Hypothalamus (tissue), 51 donors: ENCODE results near the gene SPECC1.
"Not testable (repeated sequence)": the region's sequence is repeated elsewhere in the genome, so short reads cannot be mapped to it uniquely, and the experiment has no call there.

Experiments
- DNase-seq, 51 donors: peaks; one replicate each; lab custom pipeline; 2025; lab: John Stamatoyannopoulos, UW

The SPECC1 gene

DNA sequence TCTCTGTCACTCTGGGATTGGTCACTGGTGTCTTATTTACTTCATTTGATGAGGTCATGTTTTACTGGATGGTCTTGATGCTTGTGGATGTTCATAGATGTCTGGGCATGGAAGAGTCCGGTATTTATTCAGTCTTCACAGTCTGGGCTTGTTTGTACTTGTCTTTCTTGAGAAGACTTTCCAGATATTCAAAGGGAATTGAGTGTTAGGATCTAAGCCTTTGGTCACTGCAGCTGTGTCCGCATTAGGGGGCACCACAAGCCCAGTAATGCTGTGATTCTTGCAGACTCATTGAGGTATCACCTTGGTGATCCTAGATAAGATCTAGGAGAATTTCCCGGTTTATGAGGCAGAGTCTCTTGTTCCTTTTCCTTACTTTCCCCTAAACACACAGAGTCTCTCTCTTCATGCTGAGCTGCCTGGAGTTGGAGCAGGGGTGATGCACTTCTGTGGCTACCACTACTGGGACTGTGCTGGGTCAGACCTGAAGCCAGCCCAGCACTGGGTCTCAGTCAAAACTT, 214.7 kb downstream of the SPECC1 start:
- peak in 1 of 51 donors; percentile 20 for DNase-seq

DNA sequence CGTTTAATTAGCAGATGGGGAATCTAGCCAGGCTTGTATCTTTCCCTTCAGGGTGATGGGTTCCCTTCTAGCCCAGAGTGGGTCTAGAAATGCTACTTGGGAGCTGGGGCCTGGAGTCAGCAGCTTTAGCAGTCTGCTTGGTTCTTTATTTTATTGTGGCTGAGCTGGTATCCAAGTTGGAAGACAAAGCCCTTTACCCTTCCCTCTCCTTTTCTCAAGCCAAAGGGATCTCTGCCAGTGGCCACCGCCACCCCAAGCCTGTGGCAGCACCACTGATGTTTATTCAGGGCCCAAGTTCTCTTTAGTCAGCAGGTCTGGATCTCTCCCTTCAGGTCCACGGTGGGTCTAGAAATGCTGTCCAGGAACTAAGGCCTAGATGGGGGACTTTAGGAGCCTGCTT, 215.2 kb downstream of the SPECC1 start:
- peak in 4 of 51 donors; percentile 29 to 49 (median 39) for DNase-seq

DNA sequence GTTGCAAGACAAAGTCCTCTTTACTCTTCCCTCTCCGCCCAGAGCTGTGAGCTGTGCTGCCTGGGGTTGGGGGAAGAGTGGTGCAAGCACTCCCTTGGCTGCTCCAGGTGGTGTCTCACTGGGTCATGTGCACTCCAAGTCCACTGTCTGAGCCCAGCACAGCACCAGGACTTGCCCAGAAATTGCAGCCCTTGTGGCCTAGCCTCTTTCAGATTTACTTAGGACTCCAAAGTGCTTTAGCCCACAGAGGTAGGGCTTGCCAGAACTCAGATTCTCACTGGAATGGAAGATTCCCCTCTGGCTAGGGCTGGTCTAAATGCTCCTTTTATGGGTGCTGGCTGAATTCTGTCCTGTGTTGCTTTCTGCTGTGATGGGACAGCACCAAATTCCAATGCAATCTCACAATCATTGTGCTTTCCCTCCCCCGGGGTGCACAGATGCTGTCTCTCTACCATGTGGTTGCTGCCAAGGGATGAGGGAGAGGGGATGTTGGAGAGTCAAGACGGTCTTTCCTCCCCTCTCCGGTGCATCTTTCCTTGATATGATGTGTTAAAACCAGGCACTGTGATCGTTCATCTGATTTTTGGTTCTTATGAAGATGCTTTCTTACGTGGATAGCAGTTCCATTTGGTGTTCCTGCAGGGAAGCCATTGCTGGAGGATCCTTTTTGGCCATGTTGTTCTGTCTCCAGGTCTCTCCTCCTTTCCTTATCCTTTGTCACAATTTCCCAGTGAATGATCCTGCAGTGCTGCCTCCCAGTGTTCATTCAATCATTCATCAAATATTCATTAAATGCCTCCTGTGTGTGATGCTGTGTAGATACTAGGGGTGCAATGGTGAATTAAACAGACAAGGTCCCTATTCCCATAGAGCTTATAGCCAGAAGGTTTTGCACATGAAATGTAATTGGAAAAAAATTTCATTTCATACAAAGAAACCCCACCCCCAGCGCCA, 216.3 kb downstream of the SPECC1 start:
- peak in 13 of 51 donors; percentile 20 to 69 (median 42) for DNase-seq

DNA sequence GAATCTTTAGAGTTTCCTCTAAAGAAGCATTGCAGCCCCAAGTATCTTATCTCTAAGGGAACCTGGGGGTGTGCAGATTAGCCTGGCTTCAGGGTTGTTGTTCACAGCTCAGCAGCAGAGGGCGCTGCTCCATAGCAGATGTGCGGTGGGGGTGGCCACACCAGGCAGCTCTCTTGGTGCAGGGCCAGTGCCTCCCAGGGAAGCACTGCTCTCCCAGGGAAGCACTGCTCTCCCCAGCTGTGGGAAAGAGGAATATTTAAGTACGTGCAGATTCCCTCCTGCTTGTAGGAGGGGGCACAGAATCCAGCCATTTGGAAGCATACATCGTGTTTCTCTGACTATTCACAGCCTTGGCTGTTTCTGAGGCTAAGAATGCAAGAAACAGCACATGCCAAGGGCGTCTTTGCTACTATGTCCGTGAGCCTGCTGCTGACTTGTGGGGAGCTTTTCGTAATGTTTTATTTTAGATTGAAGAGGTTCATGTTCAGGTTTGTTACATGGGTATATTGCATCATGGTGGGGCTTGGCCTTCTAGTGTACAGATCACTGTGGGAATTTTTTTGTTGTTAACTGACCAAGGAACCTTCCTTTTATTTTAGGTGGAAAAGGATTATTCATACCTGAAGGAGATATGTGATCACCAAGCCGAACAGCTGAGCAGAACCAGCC, 217.8 kb downstream of the SPECC1 start:
- peak in 49 of 51 donors; percentile 22 to 91 (median 76) for DNase-seq

DNA sequence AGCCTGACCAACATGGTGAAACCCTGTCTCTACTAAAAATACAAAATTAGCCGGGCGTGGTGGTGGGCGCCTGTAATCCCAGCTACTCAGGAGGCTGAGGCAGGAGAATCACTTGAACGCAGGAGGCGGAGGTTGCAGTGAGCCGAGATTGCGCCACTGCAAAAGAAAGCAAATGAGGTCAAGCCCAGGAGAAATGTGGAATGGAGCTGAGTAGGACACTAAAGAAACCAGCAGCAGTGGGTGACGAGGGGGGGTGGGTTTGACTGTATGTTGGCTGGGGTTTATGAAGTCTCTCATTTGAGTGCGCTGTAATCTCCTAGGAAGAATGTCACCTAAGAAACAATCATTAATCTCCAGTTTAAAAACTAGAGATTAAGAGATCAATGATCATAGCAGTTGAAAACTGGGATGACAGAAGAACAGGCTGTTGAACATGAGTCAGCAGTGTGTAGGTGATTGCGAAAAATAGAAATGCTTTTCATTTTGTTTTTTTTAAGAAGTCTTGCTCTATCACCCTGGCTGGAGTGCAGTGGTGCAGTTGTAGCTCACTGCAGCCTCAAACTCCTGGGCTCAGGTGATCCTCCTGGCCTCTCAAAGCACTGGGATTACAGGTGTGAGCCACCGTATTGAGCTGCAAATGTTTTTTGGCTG, 218.7 kb downstream of the SPECC1 start:
- DNase-seq = not testable (repeated sequence)

DNA sequence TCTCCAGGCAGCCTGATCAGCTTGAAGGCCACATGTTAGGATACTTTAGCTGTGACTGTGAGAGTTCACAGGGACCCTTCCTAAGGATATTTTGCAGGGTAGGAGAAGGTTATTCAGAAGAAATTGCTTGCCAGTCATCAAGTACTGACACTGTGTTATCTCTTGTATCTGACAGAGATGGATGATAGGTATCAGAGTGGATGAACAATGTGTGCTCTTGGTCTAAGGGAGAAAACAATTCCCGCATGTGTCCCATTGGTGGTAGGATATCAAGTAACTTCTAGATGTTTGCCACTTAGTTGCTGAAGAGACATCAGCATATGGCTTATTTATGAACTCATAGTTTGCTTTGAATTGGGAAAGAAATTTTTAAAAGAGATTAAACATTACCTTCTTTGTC, 219.3 kb downstream of the SPECC1 start:
- DNase-seq = no peak

DNA sequence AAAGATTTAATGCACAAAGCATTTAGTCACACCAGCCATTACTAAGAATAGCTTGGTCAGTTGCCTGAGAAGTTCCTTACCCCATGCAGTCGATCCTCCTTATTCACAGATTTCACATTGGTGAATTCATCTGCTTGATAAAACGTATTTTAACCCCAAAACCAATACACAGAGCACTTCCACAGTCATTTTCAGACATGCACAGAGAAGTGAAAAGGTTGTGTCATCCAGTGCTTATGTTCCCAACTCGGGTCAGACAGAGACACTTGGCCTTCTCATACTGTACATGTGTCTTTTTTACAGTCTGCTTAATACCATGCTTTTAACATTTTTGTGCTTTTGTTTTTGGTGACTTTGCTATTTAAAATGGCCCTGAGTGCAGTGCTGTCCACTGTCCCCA, 219.7 kb downstream of the SPECC1 start:
- no peak for DNase-seq

DNA sequence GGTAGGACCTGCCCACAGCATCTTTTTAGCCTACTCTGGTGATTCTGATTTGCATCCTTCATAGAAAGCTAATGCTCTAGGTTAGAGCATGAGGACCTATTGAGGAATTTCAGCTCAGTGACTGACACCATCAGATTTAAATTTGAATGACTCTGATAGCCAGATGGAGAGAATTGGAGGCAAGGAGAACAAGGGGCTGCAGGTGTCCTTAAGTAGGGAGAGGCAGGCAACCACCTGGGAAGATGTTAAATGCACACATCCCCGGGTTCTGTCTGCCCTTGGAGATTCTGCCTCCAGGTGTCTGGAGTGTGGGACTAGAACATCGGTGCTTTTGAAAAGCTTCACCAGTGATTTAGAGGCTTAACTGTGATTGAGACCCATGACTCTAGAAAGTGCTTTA, 221.8 kb downstream of the SPECC1 start:
- no peak for DNase-seq

DNA sequence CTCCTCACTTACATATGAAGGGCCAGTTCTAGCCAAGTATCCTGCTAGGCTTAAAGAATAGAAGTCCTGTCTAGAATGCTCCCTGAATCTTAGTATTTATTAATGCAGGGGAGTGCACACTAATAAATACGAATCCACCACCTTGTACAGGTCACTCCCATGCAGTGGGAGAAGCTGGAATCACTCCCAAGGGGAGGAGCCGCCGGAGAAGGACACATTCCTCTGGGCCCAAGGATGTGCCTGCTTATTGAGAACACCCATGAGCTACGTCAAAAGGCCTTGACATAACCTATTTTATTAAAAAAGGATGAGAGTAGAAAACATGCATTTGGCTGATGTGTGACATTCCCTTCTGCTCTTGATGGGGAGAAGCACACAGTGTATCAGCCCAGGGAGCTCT, 223.5 kb downstream of the SPECC1 start:
- no peak for DNase-seq

DNA sequence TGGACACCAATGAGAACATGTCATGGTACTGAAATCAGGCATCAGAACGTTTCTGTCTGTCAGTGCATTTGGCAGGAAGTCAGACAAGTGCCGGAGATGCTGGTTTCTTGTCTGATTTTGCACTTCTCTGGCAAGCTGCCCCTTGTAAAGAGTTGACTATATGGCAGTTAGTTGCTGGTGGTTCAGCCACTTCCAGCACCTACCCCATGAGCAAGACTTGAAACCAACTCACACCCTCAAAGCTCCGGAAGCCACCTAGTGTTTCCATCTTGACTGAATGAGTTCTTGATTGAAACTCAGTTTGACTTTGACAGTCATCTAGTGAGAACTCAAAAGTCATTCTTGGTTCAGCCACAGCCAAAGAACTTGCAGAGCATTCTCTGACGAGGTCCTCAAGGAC, 225.1 kb downstream of the SPECC1 start:
- DNase-seq = no peak

DNA sequence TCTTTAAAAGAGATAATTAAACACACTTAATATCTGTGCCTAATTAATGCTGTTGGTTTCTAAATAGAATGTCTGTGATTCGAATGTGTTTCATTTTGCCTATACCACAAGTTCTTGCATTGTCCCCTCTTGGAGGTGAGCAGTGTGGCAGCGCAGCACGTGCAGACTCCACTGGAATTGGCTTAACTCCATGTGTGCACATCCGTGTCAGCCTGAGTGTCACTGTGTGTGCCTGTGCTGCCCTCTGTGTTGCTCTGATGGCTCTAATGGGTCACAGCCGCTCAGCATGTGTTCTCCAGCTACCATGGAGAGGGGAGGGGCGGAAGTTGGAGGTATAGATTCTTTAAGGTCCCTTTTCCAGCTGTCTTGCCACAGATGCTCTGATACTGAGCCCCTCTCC, 226.6 kb downstream of the SPECC1 start:
- DNase-seq = peak in 20 of 51 donors; percentile 16 to 71 (median 43)

DNA sequence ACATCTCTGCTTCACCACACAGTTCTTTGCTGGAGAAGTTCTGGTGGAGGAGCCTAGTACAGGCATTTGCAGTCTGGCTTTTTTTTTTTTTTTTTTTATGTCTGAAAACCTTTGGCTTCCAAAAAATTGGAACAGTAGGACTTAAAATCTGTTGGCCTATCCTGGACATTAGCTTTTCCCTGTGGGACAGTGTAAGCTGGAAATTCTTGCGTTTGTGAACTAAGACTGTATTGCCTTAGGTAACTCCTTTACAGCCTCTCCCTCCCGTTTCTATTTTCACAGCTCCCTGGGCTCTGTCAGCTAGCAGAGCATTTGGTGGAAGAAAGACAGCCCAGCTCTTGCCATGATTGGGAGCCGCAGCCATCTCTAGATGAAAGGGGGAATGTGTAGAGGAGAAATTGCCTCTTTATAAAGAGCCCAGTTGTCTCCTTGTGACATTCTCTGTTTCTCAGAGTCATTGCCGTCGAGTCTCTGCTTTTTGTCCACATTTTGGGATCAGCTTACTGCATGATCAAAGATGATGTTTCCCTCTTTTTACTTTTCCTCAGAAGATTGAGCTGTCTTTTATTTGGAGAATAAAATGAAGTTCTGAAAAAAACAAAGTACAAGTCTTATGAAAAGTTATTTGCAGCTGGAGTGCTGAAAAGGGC, 227.5 kb downstream of the SPECC1 start:
- DNase-seq = peak in 2 of 51 donors; percentile 23 to 25

DNA sequence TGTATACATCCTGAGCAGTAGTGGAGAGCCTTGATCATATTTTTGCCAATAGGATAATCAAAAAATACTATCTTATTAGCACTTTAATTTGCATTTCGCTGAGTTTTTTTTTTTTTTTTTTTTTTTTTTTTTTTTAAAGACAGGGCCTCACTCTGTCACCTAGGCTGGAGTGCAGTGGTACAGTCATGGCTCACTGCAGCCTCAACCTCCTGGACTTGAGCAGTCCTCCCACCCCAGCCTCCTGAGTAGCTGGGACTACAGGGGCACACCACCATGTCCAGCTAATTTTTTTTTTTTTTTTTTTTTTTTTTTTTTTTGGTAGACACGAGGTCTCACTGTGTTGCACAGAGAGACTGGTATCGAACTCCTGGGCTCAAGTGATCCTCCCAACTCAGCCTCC, 230.6 kb downstream of the SPECC1 start:
- not testable (repeated sequence) for DNase-seq

DNA sequence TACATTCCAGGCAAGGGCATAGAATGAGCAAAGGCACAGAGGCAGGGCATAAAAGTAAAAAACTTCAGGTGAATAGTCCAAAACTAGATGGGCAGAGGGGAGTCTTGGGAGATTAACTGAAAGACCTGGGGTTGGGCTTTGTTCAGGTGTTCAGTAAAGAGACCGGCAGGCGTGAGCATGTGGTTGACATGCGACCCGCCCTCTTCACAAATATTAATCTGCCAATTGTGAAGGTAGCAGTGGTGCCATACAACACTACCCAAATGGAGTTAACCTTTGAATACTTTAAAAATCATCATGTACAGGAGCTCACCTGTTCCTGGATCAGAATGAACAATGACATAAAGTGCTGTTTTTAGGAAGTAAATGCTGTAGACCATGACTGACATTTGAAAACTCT, 232.7 kb downstream of the SPECC1 start:
- no peak for DNase-seq

DNA sequence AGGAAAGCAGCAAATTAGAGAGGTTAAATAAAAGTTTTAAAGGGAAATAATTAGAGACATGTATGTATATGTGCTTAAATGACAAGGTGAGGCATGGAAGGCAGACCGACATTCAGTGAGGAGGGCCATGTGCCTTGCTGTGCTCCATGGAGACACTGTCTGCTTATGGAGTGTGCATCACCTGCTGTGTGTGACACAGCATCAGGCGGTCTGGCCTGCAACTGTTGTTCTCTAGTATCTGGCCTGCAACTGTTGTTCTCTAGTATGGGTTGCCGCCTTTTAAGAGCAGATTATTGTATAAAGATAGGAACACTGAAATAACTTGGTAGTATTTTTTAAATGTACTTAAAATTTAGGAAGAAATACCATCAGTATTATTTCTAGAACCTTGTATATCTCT, 233.1 kb downstream of the SPECC1 start:
- DNase-seq = no peak

DNA sequence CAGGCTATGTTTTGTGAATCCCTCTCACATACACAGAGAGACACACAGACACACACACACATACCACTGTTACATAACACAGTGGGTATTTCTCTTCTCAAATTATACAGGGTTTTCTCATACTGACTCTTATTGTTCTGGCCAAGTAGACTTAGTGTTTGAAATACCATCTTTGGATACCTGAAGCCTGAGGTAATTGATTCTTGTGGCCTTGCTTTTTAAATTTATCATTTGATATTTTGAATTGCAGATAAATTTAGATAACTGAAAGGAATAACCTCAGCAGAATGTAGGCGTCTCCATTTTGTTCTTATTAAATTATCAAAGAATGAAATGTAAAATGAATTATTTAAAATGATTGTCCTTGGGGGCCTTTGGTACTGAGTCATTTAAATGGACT, 234.4 kb downstream of the SPECC1 start:
- no peak for DNase-seq

DNA sequence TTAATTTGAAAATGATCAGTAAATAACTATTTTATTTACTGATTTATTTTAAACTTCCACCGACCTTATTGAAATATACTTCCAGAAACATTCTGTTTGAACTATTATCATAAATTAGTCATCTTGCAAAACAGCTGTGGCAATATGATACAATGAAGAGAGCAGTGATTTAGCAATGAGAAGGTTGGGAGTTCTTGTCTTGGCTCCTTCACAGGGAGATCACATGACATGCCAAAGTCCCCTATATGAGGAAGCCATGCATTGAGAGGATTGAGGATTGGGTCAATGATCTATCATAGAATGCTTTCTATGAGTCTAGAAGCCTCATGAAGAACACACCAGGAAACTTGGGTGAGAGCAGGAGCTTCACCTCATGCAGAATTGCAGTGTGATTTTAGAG, 235.5 kb downstream of the SPECC1 start:
- no peak for DNase-seq

DNA sequence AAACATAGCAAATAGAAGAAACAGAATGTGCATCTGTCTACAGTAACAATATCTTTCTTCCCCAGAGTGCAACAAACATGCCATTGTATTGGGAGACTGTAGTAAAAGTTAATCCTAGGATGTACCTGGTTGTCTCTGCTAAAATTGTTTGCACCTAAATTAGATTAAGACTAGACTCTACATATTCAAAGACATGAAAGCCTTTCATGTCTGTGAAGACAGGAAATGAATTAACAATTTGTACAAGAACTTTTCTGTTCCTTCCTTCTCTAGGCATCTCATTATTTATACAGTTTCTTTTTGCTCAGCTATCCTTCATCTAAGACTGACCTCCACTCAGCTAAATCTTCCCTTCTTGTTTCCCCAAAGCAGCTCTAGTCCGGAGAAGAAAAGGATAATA, 237.5 kb downstream of the SPECC1 start:
- no peak for DNase-seq

DNA sequence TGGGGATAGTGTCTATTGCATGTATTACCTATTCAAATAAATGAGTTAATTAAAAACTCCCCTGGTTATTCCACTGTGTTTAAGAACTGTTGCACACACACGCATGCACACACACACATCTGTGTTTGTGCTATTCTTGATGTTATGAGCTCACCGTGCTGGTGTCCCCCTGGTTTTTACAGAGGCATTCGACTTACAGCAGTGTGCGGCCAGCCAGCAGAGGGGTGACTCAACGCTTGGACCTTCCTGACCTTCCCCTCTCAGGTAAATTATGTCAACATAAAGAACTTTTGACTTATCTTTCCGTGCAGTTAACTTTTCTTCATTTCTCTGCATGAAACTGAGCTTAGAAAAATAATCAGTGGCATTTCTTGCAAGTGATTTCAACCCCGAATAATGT, 244.2 kb downstream of the SPECC1 start:
- DNase-seq = no peak

DNA sequence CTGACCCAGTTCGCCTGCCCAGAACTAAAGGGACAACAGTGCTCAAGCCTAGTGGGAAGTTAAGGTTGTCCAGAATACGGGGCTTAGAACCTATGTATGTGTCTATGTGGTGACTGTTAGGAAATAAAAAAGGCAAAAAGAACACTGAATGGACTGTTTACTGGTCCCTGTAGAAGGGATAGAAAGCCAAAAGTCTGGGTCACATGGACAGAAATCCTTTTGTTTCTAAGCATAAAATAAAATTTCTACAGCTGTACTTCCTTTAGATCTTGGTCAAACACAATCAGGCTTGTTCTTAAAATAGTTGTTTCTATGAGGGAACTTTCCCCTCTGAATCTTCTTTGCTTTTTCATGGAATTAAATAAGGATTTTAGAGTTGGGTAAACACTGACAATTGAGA, 245.4 kb downstream of the SPECC1 start:
- no peak for DNase-seq

DNA sequence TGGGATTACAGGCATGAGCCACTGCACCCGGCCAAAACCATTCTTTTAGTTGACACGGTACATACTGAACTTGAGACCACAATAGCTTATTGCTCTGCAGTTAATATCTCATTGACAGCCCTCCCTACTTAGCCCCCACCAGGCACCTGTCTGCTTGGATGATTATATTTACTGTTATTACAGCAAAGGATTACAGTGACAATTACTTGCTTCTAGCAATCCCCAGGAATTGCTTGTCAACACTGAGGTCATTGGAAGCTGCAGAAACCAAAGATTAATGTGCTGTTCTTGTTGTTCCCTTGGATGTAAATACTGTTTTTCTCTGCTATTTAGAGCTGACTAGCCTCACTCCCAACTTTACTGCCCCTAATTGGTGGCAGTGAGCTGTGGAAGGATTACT, 247.0 kb downstream of the SPECC1 start:
- DNase-seq = no peak
